HK-2 (cell line): ENCODE results near the gene PRR35.

ENCODE experiments used
- DNase-seq: peaks from one replicate; pipeline ENCODE4 v3.0.0-alpha.2; 2018; ENCODE audit not compliant: unreplicated experiment

PRR35 gene

DNA sequence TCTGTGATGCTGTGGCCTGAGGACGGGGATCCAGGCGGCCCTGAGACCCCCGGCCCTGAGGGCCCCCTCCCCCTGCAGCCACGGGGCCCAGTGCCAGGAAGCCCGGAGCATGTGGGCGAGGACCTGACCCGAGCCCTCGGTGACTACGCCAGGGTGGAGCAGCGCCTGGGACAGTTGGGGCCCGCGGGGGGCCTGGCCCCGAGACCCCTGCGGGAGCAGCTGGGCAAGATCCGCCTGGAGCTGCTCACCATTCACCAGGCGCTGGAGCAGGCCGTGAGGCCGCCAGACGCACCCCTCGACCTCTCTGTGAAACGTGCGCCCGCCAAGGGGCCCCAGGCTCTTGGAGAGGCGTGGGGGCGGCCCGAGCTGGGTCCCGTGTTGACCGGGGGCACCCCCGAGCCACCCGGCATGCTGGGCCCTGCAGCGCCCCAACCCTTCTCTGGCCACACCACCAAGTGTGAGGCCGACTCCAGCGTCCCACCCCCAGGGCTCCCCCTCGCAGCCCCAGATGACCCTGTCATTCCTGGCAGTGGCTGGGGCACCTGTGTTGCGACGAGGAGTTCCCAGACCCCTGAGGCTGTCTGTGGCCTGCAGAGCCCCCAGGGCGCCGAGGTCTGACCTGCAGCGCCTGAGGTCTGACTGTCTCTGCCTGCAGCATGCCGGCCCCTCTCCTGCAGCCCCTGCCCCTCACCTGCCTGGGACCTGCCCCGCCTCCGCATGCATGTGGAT, 4.7 kb downstream of the PRR35 start:
- DNase-seq = no peak

DNA sequence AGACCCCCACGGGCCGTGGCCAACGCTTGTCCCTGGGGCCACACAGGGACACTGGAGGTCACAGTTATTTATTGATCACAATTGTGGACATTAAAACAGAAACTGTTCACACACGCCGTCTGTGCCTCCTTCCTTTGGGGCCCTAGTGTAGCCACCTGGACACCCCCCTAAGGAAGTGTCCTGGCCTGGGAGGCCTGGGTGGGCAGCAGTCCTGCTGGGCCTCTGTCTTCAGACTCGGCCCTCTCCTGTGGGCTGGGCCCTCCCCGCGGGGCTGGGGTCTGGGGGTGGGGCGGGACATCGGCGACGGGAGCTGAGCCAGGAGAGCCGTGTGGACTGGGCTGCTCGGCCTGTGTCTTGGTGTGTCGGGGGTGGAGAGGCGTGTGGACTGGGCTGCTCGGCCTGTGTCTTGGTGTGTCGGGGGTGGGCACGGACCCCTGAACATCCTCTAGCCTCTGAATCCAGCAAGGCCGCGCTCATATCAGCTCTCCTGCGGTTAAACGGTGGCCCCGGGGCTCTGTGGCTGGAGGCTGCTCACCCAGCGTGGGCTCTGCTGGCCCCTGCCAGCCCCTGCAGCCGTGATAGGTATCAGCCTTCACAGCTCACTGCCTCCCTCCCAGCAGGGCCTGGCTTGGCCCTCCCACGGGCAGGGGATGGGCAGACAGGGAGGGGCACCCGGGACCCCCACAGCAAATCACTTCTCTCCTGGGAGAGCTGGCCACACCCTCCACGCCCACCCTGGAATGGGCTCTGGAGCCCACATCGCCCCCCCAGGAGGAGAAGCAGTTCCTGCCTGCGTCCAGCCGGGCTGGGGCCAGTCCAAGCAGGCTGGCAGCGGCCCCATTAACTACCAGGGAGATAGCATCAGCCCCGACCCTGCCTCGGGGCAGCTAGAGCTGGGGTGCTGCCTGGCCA, 5.5 kb downstream of the PRR35 start:
- DNase-seq = no peak

DNA sequence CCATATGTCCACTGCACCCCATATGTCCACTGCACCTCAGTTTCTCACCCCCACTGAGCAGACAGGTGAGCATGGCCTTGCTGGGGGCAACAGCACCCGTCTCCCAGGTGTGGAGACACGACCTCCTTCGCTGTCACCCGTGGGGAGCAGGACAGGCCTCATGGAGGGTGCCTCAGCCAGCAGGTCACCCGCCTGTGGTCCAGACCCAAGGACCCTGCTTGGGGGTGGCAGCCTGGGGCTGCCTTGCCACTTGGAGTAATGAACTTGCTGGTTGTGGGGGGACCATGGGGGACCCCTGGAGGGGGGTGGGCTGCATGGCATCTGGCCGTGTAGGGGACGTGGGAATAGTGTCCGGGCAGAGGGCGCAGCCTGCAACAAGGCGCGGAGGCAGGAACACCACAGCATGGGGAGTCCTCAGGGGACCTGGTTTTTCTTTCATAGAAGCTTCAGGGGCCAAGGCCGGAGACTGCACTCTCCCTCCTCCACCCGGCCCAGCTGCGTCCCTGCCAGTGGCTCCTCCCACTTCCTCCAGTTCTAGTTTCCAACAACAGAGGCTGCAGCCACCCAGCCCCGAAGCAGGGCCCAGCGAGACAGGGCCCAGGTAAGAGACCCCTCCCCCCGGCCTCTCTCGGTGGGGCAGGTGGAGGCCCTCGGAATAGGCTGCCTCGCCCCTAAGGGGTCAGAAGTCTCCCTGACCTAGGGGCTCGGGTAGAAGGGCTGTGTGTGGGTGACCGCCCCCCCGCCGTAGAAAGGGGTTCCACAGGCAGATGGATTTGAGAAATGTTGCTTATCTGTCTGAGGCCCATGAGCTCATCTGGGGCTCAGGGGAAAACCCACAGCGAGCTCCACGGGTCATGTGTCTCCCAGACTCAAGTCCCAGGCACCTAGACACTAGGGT, 6.5 kb downstream of the PRR35 start, which contains the start of gene NHLRC4:
NHLRC4 (plus strand) TSS at position 531 of the 898 bp plus-strand sequence. CDS start 1,043 bp downstream, outside the sequence.
- no peak for DNase-seq

DNA sequence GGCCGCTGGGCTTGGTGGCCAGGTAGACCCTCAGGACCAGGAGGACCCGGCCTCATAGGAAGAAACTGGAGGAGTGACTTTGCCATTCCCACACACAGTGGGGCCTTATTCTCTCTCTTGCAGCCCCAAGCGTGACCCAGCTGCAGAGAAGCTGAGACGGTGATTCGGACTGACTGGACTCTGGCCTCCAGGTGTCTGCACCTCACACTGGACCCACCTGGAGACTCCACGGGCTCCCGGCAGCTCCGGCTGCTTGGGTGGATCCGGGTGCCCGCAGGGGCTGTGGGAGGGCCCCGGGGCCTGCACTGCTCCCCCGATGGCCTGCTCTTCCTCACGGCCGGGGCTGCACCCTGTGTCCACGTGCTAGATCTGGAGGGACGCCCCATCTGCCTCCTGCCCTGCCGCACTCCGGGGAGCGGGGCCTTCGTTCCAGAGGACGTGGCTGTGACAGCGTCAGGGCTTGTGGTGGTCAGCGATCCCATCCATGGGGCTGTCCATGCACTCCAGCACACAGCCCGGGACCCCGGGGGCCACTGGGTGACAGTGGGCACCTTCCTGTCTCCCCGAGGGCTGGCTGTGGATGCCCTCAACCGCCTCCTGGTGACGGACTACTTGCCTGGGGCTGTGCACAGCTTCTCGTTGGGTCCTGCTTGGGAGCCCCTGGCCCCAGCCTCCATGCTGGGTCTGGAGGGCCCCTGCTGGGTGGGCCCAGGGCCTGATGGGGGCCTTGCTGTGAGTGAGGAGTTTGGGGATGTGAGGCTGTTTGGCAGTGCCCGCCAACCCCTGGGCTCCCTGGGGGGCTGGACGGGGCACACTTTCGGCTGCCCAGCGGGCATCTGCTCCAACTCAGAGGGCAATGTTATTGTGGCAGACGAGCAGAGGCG, 7.4 kb downstream of the PRR35 start:
- DNase-seq = no peak

DNA sequence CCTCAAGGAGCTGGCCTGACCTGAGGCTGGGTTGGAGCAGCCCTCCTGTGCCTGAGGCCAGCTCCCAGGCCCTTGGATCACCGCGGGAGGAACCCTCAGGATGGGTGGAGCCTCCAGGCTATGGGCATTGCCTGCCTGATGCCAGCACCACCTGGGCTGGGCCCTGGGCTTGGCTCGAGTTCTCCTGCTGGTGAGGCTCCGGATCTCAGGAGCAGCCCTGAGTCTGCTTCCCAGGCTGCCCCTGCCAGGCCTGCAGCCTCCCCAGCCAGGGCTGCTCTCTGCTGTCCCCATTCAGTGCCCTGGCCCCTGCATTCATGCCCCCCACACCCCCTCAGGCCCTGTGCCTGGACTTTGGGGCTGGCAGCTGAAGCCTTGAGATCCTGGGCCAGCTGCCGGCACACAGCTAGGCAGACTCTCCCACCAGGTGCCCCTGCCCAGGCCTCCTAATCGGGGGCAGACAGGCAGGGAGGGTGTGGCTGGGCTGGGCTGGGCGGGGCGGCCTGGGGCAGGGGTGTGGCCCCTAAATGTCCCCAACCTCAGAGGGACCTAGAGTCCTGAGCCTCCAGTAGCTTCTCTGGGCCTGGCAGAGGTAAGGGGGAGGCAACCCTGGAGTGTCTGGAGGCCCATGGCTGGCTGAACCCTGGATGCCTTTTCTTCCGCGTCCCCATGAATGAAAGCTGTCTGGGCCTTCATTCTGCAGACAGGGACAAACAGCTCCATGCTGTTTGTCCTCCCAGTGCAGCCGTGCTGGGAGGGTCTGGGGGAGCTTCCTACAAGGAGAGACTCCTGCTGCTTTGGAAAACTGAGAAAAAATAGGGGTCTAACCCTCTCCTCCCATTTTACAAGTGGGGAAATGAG, 8.4 kb downstream of the PRR35 start:
- no peak for DNase-seq

DNA sequence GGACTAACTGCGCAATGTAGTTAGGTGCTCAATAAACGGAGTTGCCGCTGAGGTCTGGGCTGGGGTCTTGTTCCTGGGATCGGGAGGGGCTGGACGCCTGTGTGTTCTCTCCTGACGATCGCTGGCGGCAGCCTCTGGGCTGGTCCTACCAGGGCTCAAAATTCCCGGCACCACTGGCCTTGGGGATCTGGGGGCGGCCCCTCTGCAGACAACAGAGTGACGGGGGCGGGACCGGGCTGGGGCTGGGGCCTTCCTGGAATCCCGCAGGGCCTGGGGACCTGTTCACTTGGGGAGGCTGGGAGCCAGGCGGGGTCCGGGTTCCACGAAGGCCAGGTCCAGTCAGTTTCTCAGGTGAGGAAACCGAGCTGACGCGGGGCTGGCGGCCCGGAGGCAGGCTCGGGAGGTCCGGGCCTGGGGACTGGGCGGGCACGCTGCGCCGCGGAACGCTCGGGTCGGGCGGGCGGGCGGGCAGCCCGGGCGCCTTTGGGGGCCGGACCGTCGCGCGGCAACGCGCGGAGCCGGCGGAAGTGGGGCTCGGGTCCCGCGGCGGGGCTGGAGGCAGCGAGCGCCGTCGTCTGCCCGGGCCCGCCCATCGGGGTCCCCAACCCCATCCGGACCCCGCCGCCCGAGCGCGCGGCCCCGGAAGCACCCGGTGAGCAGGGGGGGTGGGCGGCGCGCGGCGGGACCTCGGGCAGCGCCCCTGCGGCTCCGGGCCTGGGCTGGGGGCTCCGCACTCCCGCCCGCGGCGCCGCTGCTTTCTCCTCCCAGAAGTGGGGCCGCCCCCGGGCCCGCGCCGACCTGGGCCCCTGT, 9.5 kb downstream of the PRR35 start, which contains the start of gene PIGQ:
PIGQ (plus strand) TSS at position 524 of the 810 bp plus-strand sequence. CDS start 4,107 bp downstream, outside the sequence.
- peak; percentile 62 for DNase-seq

DNA sequence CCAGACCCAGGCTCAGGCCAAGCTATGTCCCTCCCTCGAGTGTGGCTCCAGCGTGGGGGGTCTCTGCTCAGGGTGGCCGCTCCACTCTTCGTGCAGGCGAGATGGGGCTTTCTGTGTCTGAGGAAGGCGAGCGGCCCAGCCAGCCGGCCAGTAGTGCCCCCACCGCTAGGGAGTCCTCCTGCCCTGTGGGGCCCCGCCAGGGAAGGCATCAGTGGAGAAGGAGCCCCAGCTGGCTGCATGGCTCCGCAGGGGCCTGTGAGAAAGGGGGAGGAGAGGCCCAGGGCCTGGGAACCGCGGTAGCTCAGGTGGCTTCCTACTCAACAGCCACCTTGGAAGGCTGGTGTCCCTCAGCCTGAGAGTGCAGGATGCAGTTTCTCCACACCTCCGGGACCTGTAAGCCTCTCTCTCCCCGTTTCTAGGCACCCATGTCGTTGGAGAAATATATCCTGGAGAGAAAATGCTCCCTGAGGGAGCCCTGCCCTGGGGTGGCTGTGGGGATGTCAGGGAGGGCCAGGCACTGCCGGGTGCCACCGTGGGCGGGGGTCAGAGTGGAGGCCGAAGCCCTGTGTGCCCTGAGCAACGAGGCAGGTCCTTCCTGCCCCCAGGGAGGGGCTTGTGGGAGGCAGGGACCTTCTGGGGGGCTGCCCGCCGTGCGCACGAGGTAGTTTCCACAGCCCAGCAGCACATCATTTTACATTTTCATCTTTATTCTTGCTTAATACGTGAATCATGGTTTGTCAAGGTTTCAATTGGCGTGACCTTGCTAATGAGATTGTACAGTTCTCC, 12.9 kb downstream of the PRR35 start:
- DNase-seq = no peak

DNA sequence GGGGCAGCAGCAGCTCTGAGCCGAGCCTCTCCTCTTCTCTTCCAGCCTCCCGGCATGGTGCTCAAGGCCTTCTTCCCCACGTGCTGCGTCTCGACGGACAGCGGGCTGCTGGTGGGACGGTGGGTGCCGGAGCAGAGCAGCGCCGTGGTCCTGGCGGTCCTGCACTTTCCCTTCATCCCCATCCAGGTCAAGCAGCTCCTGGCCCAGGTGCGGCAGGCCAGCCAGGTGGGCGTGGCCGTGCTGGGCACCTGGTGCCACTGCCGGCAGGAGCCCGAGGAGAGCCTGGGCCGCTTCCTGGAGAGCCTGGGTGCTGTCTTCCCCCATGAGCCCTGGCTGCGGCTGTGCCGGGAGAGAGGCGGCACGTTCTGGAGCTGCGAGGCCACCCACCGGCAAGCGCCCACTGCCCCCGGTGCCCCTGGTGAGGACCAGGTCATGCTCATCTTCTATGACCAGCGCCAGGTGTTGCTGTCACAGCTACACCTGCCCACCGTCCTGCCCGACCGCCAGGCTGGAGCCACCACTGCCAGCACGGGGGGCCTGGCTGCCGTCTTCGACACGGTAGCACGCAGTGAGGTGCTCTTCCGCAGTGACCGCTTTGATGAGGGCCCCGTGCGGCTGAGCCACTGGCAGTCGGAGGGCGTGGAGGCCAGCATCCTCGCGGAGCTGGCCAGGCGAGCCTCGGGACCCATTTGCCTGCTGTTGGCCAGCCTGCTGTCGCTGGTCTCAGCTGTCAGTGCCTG, 14.0 kb downstream of the PRR35 start:
- DNase-seq = no peak

DNA sequence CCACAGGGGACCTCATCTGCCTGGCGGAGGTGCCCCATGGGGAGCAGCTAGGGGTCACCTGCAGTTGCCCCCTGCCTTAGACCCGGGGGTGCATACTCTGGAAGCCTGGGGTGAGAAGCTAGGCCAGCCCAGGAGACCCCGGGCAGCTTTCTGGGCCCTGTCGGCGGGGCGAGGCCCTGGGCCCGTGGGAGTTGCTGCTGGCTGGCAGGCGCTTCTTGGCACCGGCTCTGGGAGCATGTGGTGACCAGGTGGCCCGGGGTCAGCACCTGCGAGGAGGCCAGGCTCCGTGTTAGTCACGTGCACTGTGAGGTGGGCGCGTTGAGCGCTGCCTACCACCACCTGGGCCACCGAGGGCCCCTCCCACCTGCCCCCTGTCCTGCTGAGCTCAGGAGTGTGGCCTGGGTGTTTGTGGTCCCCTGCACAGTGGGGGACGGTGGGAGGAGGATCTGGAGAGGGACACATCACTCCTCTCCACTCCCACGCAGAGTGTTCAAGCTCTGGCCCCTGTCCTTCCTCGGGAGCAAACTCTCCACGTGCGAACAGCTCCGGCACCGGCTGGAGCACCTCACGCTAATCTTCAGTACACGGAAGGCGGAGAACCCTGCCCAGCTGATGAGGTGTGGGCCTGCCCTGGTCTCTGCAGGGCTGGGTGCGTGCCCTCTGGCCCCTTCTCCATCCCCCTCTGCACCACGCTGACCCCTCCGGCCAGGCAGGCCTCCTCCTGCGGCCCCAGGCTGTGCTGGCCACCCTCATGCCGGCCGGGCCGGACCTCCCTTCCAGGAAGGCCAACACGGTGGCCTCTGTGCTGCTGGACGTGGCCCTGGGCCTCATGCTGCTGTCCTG, 15.4 kb downstream of the PRR35 start:
- DNase-seq = no peak

DNA sequence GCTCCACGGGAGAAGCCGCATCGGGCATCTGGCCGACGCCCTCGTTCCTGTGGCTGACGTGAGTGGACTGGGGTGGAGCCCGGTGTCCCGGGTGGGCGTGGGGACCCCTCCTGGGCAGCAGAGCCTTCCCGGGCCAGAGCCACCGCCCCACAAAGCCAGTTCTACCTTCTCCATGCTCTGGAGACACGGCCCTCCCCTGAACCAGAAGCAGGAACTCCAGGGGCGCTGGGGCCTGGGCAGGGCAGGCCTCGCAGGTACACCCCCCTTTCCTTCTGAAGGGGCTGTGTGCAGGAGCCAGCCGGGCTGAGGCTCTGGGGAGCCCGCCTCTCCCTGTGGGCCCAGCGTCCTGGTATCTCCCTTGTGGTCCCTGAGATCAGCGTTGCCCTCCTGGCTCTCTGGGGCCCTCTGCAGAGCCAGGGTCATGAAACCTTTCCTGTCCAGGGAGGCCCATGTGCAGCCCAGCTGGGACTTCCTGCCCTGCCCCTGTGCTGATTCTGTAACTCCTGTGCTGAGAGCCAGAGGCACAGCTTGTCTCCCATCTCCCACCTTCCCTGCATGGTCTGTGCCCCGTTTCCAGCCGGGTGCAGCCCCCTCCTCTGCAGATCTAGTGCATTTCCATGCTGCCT, 16.1 kb downstream of the PRR35 start:
- DNase-seq = no peak

DNA sequence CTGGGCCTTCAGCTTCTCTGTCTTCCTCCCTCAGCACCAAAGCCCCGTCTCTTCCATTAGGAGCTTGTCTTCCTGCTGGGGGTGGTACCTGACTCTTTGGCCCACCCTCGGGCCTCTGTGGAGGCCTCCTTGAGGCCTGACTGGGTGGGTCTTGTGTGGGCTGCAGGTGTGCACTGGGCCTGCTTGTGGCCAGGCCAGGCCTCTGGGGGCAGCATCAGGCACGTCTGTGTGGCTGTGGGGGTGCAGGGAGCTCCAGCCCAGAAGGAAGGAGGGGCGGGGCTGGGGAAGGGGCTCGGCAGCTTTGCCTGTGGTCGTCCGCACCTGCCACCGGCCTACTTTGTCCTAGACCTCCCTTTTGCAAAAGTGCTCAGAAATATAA, 16.6 kb downstream of the PRR35 start:
- DNase-seq = no peak

DNA sequence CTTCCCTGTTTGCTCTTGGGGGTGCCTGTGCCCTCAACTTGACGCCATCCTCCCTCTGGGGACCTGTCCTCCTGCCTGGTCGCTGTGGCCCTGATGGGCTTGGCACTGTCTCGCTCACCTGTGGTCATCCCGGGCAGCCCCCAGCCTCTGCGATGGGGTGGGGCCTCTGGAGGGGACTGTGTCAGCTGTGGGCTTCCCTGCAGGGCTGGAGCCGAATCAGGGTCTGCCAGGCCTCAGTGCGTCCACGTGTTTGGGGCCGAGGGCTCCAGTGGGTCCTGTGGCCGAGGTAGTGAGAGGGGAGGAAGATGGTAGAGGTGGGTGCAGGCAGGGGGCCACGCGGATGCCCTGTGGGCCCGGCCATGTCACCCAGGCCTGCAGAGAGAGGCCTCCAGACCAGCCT, 17.6 kb downstream of the PRR35 start:
- no peak for DNase-seq

DNA sequence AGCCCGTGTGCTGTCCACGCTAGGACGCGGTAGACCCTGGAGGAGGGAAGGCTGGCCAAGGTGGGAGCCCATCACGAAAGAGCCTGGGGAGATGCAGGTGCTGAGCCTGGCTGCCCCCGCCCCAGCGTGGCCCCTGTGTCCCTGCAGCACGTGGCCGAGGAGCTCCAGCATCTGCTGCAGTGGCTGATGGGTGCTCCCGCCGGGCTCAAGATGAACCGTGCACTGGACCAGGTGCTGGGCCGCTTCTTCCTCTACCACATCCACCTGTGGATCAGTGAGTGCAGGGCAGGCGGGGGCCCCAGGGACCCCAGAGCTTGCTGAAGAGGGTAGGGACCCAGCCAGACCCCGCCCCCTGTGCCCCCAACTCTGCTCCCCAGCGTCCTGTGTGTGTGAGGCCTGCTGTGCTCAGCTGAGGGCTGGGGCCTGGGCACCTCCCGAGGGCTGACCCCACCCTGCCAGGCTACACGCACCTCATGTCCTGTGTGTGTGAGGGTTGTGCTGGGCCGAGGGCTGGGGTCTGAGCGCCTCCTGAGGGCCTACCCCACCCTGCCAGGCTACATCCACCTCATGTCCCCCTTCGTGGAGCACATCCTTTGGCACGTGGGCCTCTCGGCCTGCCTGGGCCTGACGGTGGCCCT, 18.2 kb downstream of the PRR35 start:
- no peak for DNase-seq

DNA sequence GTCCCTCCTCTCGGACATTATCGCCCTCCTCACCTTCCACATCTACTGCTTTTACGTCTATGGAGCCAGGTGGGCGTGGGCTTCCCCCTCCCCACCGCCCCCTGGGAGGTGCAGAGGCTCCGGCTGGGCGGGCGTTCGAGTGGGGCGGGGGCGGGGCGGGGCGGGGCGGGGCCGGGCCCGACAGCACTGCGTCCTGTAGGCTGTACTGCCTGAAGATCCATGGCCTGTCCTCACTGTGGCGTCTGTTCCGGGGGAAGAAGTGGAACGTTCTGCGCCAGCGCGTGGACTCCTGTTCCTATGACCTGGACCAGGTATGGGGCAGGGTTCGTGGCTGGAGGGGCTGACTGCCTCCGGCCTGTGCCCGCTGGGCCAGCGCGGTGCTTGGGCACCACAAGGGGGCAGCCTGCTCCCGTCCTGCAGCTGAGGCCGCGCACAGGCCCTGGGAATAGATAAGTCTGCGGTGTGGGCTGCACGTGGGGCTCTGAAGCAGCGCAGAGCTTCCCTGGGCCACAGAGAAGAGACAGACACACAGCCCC, 18.7 kb downstream of the PRR35 start:
- DNase-seq = no peak
